Measurements from ENCODE around the gene IL1R2. TPM values are rescaled to one million over a fixed set of nuclear protein-coding genes. Genes with fewer than 3 reads are reported as not detected.

Gene IL1R2, protein sequence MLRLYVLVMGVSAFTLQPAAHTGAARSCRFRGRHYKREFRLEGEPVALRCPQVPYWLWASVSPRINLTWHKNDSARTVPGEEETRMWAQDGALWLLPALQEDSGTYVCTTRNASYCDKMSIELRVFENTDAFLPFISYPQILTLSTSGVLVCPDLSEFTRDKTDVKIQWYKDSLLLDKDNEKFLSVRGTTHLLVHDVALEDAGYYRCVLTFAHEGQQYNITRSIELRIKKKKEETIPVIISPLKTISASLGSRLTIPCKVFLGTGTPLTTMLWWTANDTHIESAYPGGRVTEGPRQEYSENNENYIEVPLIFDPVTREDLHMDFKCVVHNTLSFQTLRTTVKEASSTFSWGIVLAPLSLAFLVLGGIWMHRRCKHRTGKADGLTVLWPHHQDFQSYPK
- 17.0 TPM for total RNA-seq
- long read RNA-seq, transcript IL1R2-201 (9 exons, 1,578 nt): major isoform, 9 of 24 reads
- long read RNA-seq, partial matches to known transcripts: 2 of 24 reads
- long read RNA-seq, other reads (novel, unspliced or antisense): 12 of 24 reads

DNA sequence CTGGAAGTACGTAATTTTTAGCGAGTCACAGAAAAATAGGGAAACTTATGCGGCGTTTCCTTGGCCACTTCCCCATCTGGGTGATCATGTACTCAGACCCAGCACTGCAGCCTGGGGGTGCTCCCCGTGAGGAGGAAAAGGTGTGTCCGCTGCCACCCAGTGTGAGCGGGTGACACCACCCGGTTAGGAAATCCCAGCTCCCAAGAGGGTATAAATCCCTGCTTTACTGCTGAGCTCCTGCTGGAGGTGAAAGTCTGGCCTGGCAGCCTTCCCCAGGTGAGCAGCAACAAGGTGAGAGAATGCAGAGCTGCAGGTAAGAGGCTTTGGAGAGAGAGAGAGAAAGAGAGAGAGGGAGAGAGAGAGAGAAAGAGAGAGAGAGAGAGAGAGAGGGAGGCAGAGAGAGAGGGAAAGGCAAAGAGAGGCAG, at the start of gene IL1R2:
Gene IL1R2, plus strand, starts transcription at position 240 of the 425 bp plus-strand sequence. CDS start 16,616 bp downstream, outside the sequence.
- Histone ChIP-seq H3K4me3 (no peak within 1 kb of the TSS), H3K27ac (no peak within 1 kb of the TSS), H3K4me1 (no peaks in the 10 kb centered on the region), H3K27me3 (no peaks in the 10 kb centered on the region), H3K9me3 (no peaks in the 10 kb centered on the region), H3K36me3 (no peaks in the 10 kb centered on the region)
- intact Hi-C loops (cut with DNase I): no loop called here
- TF ChIP-seq, protein P1, sequence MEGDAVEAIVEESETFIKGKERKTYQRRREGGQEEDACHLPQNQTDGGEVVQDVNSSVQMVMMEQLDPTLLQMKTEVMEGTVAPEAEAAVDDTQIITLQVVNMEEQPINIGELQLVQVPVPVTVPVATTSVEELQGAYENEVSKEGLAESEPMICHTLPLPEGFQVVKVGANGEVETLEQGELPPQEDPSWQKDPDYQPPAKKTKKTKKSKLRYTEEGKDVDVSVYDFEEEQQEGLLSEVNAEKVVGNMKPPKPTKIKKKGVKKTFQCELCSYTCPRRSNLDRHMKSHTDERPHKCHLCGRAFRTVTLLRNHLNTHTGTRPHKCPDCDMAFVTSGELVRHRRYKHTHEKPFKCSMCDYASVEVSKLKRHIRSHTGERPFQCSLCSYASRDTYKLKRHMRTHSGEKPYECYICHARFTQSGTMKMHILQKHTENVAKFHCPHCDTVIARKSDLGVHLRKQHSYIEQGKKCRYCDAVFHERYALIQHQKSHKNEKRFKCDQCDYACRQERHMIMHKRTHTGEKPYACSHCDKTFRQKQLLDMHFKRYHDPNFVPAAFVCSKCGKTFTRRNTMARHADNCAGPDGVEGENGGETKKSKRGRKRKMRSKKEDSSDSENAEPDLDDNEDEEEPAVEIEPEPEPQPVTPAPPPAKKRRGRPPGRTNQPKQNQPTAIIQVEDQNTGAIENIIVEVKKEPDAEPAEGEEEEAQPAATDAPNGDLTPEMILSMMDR (IDR thresholded peaks at IDR 0.05): no peak
- ATAC-seq: peak; percentile 84
- peak; percentile 72 for DNase-seq

DNA sequence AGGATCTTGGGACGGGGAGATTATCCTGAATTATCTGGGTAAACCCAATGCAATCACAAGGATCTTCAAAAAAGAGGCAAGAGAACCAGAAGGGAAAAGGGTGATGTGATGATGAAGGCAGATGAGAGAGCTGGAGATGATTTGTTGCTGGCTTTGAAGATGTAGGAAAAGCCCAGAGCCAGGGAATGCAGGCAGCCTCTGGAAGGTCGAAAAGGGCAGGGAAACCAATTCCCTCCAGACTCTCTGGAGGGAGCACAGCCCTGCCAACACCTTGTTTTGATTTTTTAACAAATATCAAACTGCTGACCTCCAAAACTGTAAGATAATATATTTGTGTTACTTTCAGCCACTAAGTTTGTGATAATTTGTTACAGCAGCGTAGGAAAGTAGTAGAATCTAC, 48.9 kb upstream of the IL1R2 start:
- intact Hi-C loops (cut with DNase I): no loop called here
- Histone ChIP-seq H3K27me3 (no peaks in the 10 kb centered on the region), H3K27ac (no peak overlapping the region), H3K9me3 (no peaks in the 10 kb centered on the region), H3K4me3 (no peak overlapping the region), H3K36me3 (no peaks in the 10 kb centered on the region), H3K4me1 (no peaks in the 10 kb centered on the region)
- no peak for DNase-seq
- ATAC-seq: no peak
- TF ChIP-seq, protein P1 (IDR thresholded peaks at IDR 0.05): no peak

DNA sequence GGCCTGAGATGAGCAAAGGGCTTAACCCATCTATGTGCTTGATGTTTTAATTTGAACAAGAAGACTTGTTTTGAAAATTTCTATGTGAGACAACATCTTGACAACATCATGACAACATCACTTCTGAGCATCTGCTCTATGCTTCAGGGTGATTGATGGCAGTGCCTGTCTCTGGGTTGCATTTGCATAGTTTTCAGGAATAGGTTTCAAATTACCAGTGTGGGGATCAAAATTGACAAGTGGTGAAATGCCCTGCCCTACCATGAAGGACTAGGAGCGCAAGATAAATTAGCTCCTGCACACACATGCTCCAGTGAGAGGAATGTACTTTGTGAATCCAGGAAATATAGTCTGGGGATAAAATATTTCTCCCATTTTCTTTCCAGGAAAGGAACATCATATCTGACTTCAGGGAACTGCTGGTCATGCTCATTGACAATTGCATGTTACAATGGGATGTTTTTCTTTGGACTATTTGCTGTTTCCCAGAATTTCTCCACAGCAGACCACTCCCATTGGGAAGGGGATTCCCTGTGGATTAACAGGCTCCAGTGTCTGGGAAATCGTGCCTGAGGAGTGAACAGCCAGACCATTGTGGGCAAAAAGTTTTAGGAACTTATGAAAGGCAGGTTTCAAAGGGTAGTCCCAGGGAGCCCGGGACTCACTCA, 45.3 kb upstream of the IL1R2 start:
- Histone ChIP-seq H3K36me3 (no peaks in the 10 kb centered on the region), H3K27ac (no peak overlapping the region), H3K4me1 (no peaks in the 10 kb centered on the region), H3K4me3 (no peak overlapping the region), H3K9me3 (no peaks in the 10 kb centered on the region), H3K27me3 (no peaks in the 10 kb centered on the region)
- no peak for ATAC-seq
- TF ChIP-seq, protein P1 (IDR thresholded peaks at IDR 0.05): no peak
- intact Hi-C loops (cut with DNase I): no loop called here
- DNase-seq: no peak

DNA sequence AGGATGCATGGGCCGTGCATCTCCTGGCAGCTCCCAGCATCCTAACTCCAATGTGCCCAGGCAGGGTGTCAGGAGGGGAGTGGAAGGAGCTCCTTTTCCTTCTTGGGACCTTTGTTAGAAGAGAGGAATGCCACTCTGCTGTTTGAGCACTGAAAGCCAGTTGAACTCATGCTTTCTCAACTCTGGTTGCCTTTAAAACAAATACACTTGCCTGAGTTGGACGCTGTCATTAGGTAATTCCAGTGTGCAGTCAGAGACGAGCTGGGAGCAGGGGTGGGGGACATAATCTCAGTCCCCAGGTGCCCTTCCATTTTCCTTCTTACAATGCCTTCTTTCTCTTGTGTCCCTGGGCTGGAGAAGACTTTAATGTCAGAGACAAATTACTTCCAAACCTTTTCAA, 44.4 kb upstream of the IL1R2 start:
- Histone ChIP-seq H3K4me1 (no peaks in the 10 kb centered on the region), H3K4me3 (no peak overlapping the region), H3K36me3 (no peaks in the 10 kb centered on the region), H3K27me3 (no peaks in the 10 kb centered on the region), H3K27ac (no peak overlapping the region), H3K9me3 (no peaks in the 10 kb centered on the region)
- TF ChIP-seq, protein P1 (IDR thresholded peaks at IDR 0.05): no peak
- ATAC-seq (no peak), DNase-seq (no peak)
- intact Hi-C loops (cut with DNase I): no loop called here

DNA sequence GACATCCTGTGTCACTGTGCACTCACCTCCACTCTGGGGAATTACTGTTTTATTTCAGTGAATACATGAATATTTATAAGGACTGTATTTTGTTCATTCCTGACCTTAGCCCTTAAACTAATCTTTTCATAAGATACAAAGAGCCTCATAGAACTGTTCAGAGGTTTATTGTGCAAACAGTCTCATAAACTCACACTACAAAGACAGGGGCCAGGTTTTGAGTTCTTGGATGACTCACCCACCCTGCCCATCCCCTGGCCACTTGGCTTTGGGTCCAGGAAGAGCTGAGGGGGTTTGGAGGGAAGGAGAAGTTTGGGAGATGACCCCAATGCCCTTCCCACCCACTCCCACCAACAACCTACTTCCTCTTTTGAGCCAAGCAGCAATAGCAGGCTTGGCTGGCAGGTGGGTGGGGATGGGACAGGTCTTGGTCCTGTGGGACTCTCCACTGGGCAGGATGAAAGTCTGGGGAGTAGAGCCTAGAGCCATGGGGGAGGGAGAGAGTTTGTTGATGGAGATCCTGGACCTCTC, 43.1 kb upstream of the IL1R2 start:
- ATAC-seq: no peak
- H3K4me3 ChIP-seq: no peak overlapping the region
- no peaks in the 10 kb centered on the region for H3K27me3 ChIP-seq
- no peak overlapping the region for H3K27ac ChIP-seq
- TF ChIP-seq, protein P1 (IDR thresholded peaks at IDR 0.05): no peak
- no peaks in the 10 kb centered on the region for H3K4me1 ChIP-seq
- no peaks in the 10 kb centered on the region for H3K9me3 ChIP-seq
- DNase-seq: no peak
- no peaks in the 10 kb centered on the region for H3K36me3 ChIP-seq
- intact Hi-C loops (cut with DNase I): no loop called here
